ENCODE results near the gene CAPN14. TPM values are rescaled to one million over a fixed set of nuclear protein-coding genes. Genes with fewer than 3 reads are reported as not detected.

The CAPN14 gene
- total RNA-seq, 1 experiment from 2014 or later, result 0.05 TPM

GRCh38 chr2:31205613-31206012 lies 11.7 kb downstream of the CAPN14 start:
- no peak for ATAC-seq
- TF ChIP-seq REST (IDR thresholded peaks at IDR 0.05; ENCODE audit: insufficient read depth in 1 of 2, low read depth in 2 of 2, low read length in 1 of 2), result no peak
- no peak for TF ChIP-seq POLR2AphosphoS5 (IDR thresholded peaks at IDR 0.05; ENCODE audit: low read depth, low read length)
- TF ChIP-seq SIN3A (IDR thresholded peaks at IDR 0.05; ENCODE audit: borderline replicate concordance, insufficient read depth, low read depth, low read length), result no peak
- no peak for TF ChIP-seq TCF7L2 (IDR thresholded peaks at IDR 0.05; ENCODE audit: low read depth, low read length)
- no peak for TF ChIP-seq CTCF (IDR thresholded peaks at IDR 0.05)
- CTCF ChIA-PET, result no interaction called here
- no peak for DNase-seq (ENCODE audit: low read depth, low spot score)
- Histone ChIP-seq H3K9me3 (ENCODE audit: control insufficient read depth, insufficient read depth, low read depth, low read length) (no peaks in the 10 kb centered on the region), H3K27ac (ENCODE audit: low read length) (no peak overlapping the region), H3K4me3 (ENCODE audit: low read depth in 2 of 2, low read length in 2 of 2) (no peak overlapping the region), H3K36me3 (ENCODE audit: control insufficient read depth, insufficient read depth, low read length) (no peaks in the 10 kb centered on the region), H3K27me3 (ENCODE audit: control insufficient read depth, insufficient read depth, low read length) (peaks cover 2% of the 10 kb centered on the region; the same call in 1 of the 2 replicates), H3K4me1 (ENCODE audit: control insufficient read depth, insufficient read depth, low read length) (no peaks in the 10 kb centered on the region)
- intact Hi-C loops (cut with micrococcal nuclease; ENCODE audit: unreplicated experiment), result no loop called here
- POLR2A ChIA-PET, result no interaction called here
- in situ Hi-C loops (cut with HindIII; ENCODE audit: low pct_unique_long_range_greater_than_20kb, low sequenced_read_pairs), result no loop called here
- BruUV-seq (replicated peaks), result no TSS peak

- peaks cover 2% of the 10 kb centered on the region; the same call in 1 of the 2 replicates for H3K27me3 ChIP-seq (ENCODE audit: control insufficient read depth, insufficient read depth, low read length)
- no TSS peak for BruUV-seq (replicated peaks)
- ATAC-seq (no peak), DNase-seq (ENCODE audit: low read depth, low spot score) (no peak)
- in situ Hi-C loops (cut with HindIII; ENCODE audit: low pct_unique_long_range_greater_than_20kb, low sequenced_read_pairs), result no loop called here
- no peaks in the 10 kb centered on the region for H3K4me1 ChIP-seq (ENCODE audit: control insufficient read depth, insufficient read depth, low read length)
- H3K36me3 ChIP-seq (ENCODE audit: control insufficient read depth, insufficient read depth, low read length), result no peaks in the 10 kb centered on the region
- no peak overlapping the region for H3K4me3 ChIP-seq (ENCODE audit: low read depth in 2 of 2, low read length in 2 of 2)
- ChIA-PET CTCF (no interaction called here), POLR2A (no interaction called here)
- no peak overlapping the region for H3K27ac ChIP-seq (ENCODE audit: low read length)
- intact Hi-C loops (cut with micrococcal nuclease; ENCODE audit: unreplicated experiment), result no loop called here
- H3K9me3 ChIP-seq (ENCODE audit: control insufficient read depth, insufficient read depth, low read depth, low read length), result no peaks in the 10 kb centered on the region
- TF ChIP-seq REST (IDR thresholded peaks at IDR 0.05; ENCODE audit: insufficient read depth in 1 of 2, low read depth in 2 of 2, low read length in 1 of 2) (no peak), SIN3A (IDR thresholded peaks at IDR 0.05; ENCODE audit: borderline replicate concordance, insufficient read depth, low read depth, low read length) (no peak)
Observed at GRCh38 chr2:31205186-31205585, 12.1 kb downstream of the CAPN14 start.

All from Panc1 (cell line).